ENCODE measurements around the gene SLC22A15.

- TF ChIP-seq POLR2A (IDR thresholded peaks at IDR 0.05): no peak
- peak in 3 of 4 experiments; percentile 12 to 22 (median 22) for TF ChIP-seq CTCF (IDR thresholded peaks at IDR 0.05)
- no peak for TF ChIP-seq POLR2AphosphoS5 (IDR thresholded peaks at IDR 0.05)
Observed at GRCh38 chr1:116020668-116021272, 44.5 kb downstream of the SLC22A15 start.
